Testis (tissue), 2 donors: ENCODE data around the gene HEXIM1.

Source experiments
- CTCF ChIP-seq, 3 experiments: fragments of 450-650 bp in 2 of 3; fragments of 200-600 bp in 1 of 3; sonication (generic) in 1 of 3; IDR thresholded peaks; one replicate each; pipeline ENCODE4 v1.5.1; 2016 to 2019; ENCODE audit warnings: antibody characterized with exemption in 3 of 3, mild to moderate bottlenecking in 2 of 3, moderate library complexity in 1 of 3
- POLR2A ChIP-seq: fragments of 450-650 bp; IDR thresholded peaks from one replicate; pipeline ENCODE4 v1.6.1; 2017; ENCODE audit warnings: antibody characterized with exemption, mild to moderate bottlenecking, moderate library complexity

GRCh38 chr17:45144199-45145034 is 3.9 kb upstream of the HEXIM1 start:
- TF ChIP-seq CTCF (IDR thresholded peaks at IDR 0.05) (no peak), POLR2A (no peak)
